ENCODE results near the gene LHPP.

LHPP gene

GRCh38 chr10:124496620-124497019 is 35.0 kb downstream of the LHPP start:
- no peak for DNase-seq (ENCODE audit: low spot score)

GRCh38 chr10:124497196-124497881 is 35.7 kb downstream of the LHPP start:
- DNase-seq (ENCODE audit: low spot score), result no peak

DNA sequence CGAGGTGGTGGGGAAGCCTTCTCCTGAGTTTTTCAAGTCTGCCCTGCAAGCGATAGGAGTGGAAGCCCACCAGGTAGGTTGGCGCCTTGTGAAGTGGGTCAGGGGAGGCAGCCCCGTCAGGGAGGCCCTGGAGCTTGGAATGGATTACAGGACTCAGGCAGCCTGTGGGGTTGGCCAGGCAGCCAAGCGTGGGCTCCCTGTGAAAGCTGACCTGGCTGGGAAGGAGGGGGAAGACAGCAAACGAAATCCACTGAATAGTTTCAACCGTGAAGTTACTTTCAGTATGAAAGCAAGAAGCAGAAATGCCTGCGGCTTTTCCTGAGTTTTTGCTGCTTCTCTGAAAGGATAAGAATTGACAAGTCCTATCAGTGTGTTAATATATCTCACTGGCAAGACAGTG is 36.4 kb downstream of the LHPP start:
- DNase-seq (ENCODE audit: low spot score), result no peak

GRCh38 chr10:124500757-124501156 is 39.1 kb downstream of the LHPP start:
- no peak for DNase-seq (ENCODE audit: low spot score)

DNA sequence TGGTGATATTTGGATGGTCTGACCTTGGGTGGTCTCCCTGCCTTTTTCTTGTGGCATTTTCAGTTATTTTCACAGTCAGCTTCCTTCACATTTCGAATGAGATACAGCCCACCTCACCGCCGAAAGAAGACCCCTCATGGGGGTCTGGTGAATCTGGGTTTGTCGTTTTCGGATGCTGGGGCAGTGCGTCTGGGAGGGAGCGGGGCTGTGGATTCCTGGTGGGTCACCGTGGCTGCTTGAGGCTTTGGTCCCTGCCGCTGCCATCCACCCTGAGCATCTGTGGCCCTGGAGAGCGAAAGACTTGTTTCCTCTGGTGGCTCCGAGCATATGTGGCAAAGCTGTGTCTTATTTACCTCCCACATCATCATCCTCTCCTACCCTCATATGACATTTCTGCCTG is 43.1 kb downstream of the LHPP start:
- no peak for DNase-seq (ENCODE audit: low spot score)

GRCh38 chr10:124505279-124505678 is 43.7 kb downstream of the LHPP start:
- DNase-seq (ENCODE audit: low spot score), result no peak

GRCh38 chr10:124508070-124508667 is 46.5 kb downstream of the LHPP start:
- no peak for DNase-seq (ENCODE audit: low spot score)

DNA sequence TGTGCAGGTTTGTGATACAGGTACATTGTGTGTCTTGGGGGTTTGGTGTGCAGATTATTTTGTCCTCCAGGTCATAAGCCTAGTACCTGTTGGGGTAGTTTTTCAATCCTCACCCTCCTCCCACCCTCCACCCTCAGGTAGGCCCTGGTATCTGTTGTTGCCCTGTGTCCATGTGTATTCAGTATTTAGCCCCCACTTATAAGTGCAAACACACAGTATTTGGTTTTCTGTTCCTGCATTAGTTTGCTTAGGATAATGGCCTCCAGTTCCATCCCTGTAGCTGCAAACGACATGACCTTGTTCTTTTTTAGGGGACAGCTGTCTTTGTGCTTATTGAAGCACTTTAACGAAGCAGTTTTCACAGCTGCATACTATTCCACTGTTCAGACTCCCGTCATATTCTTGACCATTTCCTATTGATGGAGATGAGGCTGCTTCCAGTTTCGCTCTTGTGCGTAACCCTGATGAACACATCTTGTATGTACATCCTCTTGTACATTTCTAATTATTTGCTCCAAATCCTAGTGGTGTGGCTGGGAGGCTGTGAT is 47.4 kb downstream of the LHPP start:
- no peak for DNase-seq (ENCODE audit: low spot score)

GRCh38 chr10:124509880-124510632 is 48.4 kb downstream of the LHPP start:
- DNase-seq (ENCODE audit: low spot score), result no peak

- DNase-seq (ENCODE audit: low spot score), result no peak
Measured at GRCh38 chr10:124510759-124511158, 49.1 kb downstream of the LHPP start.

GRCh38 chr10:124511205-124512039 is 49.8 kb downstream of the LHPP start:
- DNase-seq (ENCODE audit: low spot score), result peak; percentile 57

DNA sequence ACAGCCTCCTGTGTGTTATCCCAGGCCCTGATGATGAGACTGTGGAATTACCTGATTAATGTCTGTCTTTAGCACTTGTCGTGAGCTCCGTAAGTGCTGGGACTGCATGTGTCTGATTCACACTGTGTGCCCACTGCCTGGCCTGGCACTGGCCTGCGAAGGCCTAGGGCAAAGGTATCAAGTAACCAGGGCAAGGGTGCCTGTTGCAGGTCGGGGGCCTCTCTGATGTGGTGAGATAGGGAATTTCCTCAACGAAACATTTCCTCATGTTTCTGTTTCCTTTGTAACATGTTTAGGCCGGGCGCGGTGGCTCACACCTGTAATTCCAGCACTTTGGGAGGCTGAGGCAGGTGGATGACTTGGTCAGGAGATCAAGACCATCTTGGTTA is 50.4 kb downstream of the LHPP start:
- no peak for DNase-seq (ENCODE audit: low spot score)

- no peak for DNase-seq (ENCODE audit: low spot score)
Measured at GRCh38 chr10:124512600-124512999, 51.0 kb downstream of the LHPP start.

DNA sequence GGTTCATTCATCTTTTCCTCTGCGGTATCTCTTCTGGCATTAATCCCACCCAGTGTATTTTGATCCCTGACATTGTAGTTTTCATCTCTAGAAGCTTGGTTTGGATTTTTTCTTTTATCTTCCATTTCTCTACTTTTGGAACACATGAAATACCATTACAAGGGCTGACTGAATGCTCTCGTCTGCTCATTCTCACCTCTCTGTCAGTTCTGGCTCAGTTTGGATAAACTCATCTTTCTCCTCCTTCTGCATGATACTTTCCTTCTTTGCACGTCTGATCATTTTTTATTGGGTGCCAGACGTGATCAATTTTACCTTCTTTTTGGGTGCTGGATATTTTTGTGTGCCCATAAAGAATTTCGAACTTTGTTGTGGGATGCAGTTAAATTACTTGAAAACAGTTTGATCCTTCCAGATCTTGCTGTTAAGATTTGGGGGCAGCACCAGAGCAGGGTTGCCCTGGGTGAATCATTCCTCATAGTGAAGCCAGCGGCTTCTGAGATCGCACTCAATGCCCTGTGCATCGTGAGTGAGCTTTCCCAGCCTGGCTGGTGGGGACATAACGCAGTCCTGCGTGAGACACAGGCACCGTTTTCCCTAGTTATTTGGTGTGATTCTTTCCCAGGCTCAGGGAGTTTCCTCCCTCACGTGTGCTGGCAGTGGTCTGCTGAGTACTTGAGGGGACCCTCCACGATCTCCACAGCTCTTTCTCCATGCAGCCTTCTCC is 53.8 kb downstream of the LHPP start:
- DNase-seq (ENCODE audit: low spot score), result no peak

DNA sequence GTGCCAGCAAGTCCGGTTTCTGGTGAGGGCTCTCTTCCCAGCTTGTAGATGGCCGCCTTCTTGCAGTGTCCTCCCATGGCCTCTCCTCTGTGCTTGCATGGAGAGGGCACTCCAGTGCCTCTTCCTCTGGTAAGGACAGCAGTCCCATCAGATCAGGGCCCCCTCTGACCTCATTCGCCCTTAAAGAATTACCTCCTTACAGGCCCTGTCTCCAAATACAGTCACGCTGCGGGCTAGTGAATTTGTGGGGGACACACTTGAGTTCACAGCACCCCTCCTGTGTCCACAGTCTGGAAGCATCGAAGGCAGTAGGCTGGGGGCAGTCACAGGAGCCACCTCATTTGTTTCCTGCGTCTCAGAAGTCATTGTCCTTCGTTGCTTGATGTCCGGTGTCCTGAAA is 54.6 kb downstream of the LHPP start:
- no peak for DNase-seq (ENCODE audit: low spot score)

DNA sequence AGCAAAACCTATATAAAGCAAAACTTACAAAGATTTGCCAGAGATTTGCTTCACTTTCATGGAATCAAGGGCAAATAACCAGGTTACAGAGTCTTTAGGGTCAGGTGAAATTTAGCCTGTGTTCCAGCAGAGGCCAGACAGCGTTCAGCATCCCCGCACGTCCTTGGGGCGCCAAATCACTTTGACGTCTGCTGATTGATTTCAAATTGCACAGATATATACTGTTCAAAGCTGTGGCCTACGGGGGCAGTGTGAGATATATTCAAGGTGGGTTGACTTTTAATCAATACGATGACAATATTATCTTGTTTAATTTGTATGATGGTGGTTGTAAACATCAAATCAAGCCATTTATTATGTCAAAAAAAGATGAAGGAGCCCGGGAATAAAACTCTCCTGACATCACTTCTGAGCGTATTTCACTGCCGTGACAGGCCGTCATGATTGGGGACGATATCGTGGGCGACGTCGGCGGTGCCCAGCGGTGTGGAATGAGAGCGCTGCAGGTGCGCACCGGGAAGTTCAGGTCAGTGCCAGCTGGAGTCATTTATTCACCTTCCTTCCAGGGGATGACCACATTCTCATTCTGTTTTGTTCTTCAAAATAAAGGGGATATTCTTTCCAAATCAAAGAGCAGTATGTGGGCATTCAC is 55.2 kb downstream of the LHPP start:
- no peak for DNase-seq (ENCODE audit: low spot score)

GRCh38 chr10:124517461-124517860 is 55.8 kb downstream of the LHPP start:
- DNase-seq (ENCODE audit: low spot score), result no peak

- no peak for DNase-seq (ENCODE audit: low spot score)
Measured at GRCh38 chr10:124517931-124518330, 56.3 kb downstream of the LHPP start.

DNA sequence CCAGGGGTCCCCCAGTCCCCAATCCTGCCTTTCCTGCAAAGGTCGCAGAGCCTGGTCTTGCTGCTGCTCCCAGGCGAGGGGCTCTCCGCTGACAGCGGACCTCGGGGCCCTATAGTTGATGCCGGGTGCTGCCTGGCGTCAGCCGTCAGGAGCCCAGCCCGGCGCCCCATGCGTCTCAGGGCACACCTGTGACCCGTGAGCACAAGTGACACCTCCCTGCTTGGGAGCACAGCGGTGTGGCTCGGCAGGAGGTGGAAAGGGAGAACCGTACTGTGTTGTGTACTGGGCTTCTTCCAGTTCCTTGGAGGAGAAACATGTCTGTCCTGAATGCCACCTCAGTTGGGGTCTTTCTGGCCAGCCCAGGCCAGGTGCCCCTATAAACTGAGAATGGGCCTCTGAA is 56.7 kb downstream of the LHPP start:
- DNase-seq (ENCODE audit: low spot score), result no peak

- DNase-seq (ENCODE audit: low spot score), result no peak
Measured at GRCh38 chr10:124520558-124521428, 59.2 kb downstream of the LHPP start.
